ENCODE data around the gene TMEM95. TPM values are rescaled to one million over a fixed set of nuclear protein-coding genes. Genes with fewer than 3 reads are reported as not detected.

The TMEM95 gene
- total RNA-seq, 1 donor from 2014 or later: not detected

DNA sequence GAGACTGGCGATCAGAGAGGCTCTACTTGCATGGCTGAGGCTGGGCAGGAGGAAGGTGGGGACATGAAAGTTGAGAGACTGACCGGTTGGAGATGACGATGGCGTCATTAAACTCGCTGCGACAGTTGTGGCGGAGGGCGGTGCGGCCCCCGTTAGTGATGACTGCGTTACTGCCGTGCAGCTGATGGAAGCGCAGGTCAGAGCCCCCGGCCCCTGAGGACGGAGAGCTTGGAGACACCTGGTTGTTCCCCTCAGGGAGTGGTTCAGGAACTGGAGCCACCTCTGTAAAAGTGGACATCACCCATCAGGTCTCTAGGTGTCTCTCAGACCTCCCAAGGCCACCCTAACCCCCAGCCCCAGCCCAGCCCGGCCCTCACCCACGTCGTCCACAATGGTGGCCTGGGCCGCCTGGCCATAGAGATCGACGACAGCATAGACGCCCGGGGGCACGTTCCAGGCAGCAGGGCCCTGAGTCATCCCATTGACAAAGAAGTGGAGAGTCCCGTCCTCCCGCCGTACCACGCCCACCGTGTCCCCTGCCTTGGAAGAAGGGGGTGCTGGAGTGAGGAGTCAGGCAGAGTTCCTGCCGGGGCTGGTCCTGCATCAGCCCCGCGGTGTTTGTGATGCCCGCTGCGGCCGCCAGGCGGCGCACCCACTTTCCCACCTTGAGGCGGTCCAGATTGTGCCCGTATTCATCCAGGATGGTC, 31.1 kb upstream of the TMEM95 start:
- no peak overlapping the region for H3K4me3 ChIP-seq (ENCODE audit: low read depth, low read length)
- peaks cover 5% of the 10 kb centered on the region for H3K36me3 ChIP-seq (ENCODE audit: control insufficient read depth, insufficient read depth, low read length)
- DNase-seq (ENCODE audit: low read depth): no peak
- TF ChIP-seq, protein P1, sequence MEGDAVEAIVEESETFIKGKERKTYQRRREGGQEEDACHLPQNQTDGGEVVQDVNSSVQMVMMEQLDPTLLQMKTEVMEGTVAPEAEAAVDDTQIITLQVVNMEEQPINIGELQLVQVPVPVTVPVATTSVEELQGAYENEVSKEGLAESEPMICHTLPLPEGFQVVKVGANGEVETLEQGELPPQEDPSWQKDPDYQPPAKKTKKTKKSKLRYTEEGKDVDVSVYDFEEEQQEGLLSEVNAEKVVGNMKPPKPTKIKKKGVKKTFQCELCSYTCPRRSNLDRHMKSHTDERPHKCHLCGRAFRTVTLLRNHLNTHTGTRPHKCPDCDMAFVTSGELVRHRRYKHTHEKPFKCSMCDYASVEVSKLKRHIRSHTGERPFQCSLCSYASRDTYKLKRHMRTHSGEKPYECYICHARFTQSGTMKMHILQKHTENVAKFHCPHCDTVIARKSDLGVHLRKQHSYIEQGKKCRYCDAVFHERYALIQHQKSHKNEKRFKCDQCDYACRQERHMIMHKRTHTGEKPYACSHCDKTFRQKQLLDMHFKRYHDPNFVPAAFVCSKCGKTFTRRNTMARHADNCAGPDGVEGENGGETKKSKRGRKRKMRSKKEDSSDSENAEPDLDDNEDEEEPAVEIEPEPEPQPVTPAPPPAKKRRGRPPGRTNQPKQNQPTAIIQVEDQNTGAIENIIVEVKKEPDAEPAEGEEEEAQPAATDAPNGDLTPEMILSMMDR (IDR thresholded peaks at IDR 0.05; ENCODE audit: insufficient read depth, low read length, poor library complexity, severe bottlenecking): peak; percentile 91
- H3K27me3 ChIP-seq (ENCODE audit: control insufficient read depth, insufficient read depth, low read length): no peaks in the 10 kb centered on the region

DNA sequence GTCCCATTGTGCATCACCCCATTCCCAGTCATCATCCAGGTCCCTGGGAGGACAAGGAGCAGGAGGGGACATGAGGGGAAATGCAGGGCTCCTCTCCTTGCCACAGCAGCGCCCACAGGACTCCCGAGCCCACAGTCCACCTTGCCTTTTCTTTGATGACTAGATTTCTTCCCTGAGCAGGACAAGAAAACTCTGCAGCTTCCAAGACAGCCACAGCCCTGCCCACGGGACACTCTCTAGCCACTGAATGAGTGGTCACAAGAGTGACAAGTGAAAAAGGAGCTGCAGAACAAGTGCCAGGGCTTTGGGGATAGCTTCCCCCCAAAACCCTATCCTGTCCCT, 30.5 kb upstream of the TMEM95 start:
- TF ChIP-seq, protein P1 (IDR thresholded peaks at IDR 0.05; ENCODE audit: insufficient read depth, low read length, poor library complexity, severe bottlenecking): no peak
- Histone ChIP-seq H3K4me3 (ENCODE audit: low read depth, low read length) (no peak overlapping the region), H3K27me3 (ENCODE audit: control insufficient read depth, insufficient read depth, low read length) (no peaks in the 10 kb centered on the region), H3K36me3 (ENCODE audit: control insufficient read depth, insufficient read depth, low read length) (peaks cover 5% of the 10 kb centered on the region)
- DNase-seq (ENCODE audit: low read depth): no peak

DNA sequence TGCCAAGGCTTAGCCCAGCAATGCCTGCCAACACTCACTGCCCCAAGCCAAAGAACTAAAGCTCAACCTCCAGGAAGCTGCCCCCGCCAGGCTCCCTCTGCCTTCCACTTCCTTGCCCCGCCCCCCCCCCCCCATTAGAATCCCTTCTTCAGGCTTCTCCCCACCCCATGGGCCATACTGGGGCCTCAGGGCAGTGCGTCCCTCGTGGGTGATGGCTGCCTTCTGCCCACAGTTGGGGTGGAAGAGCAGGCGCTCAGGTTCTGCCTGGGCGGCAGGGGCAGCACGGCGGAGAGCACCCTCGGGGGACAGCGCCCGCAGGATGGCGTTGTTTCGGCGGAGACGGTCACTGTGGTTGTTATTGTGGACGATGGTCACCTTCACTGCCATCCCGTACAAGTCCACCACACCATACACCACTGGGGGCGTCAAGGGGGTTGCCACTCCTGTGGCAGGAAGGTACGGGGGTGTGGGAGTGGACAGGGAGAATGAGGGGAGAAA, 29.9 kb upstream of the TMEM95 start:
- peaks cover 5% of the 10 kb centered on the region for H3K36me3 ChIP-seq (ENCODE audit: control insufficient read depth, insufficient read depth, low read length)
- no peaks in the 10 kb centered on the region for H3K27me3 ChIP-seq (ENCODE audit: control insufficient read depth, insufficient read depth, low read length)
- DNase-seq (ENCODE audit: low read depth): no peak
- H3K4me3 ChIP-seq (ENCODE audit: low read depth, low read length): no peak overlapping the region
- TF ChIP-seq, protein P1 (IDR thresholded peaks at IDR 0.05; ENCODE audit: insufficient read depth, low read length, poor library complexity, severe bottlenecking): no peak

DNA sequence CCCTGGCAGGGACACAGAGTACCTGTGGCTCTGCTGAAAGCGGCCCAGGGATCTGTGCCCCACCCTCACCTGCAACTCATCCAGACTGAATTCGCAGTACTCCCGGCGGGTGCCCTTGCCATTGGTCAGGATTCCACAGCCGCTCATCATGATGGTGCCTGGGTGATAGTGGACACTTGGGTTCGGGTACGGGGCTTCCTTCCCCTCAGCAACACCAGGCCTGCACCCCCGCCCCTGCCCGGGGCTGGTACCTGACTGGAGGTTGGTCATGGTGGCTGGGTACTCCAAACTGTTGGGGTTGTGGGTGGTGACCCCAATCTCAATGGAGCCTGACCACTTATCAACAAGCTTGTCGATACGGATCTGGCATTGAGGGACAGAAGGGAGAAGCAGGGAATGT, 28.8 kb upstream of the TMEM95 start:
- no peak for DNase-seq (ENCODE audit: low read depth)
- no peaks in the 10 kb centered on the region for H3K27me3 ChIP-seq (ENCODE audit: control insufficient read depth, insufficient read depth, low read length)
- H3K4me3 ChIP-seq (ENCODE audit: low read depth, low read length): no peak overlapping the region
- H3K36me3 ChIP-seq (ENCODE audit: control insufficient read depth, insufficient read depth, low read length): peaks cover 4% of the 10 kb centered on the region
- TF ChIP-seq, protein P1 (IDR thresholded peaks at IDR 0.05; ENCODE audit: insufficient read depth, low read length, poor library complexity, severe bottlenecking): no peak

DNA sequence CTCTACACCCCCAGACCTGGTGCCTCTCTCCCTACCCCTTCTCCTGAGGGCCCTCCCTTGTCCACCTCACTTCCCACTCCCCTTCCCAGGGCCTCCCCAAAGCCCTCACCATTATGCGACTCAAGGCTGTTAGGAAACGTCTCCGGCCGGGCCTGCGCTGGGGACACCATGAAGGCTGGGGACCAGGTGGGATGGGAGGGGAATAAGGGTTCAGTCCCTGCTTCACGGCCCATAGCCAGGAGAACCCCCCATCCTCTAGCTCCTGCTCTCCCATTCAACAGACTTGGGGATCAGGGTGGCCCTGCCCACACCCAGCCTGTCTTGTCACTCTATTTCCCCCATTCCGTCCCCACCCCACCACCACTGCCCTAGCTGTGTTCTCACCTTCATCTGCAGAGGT, 27.9 kb upstream of the TMEM95 start:
- Histone ChIP-seq H3K27me3 (ENCODE audit: control insufficient read depth, insufficient read depth, low read length) (no peaks in the 10 kb centered on the region), H3K36me3 (ENCODE audit: control insufficient read depth, insufficient read depth, low read length) (peaks cover 4% of the 10 kb centered on the region), H3K4me3 (ENCODE audit: low read depth, low read length) (no peak overlapping the region)
- TF ChIP-seq, protein P1 (IDR thresholded peaks at IDR 0.05; ENCODE audit: insufficient read depth, low read length, poor library complexity, severe bottlenecking): no peak
- no peak for DNase-seq (ENCODE audit: low read depth)

DNA sequence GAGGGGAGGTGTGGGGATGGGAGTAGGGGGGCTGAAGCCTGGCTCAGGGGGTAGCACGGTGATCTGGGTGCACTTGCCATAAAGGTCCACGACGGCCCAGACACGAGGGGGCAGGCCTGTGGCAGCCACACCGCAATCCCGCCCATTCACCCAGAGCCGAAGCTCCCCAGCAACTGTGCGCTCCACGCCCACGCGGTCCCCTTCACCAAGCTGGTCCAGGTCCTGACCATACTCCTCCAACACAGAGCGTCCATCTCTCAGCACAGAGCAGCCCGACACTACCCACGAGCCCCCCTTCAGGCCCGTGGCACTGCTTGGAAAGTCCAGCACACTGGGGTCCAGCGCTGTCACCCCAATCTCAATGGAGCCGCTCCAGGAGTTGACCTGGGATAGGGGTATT, 27.5 kb upstream of the TMEM95 start:
- Histone ChIP-seq H3K27me3 (ENCODE audit: control insufficient read depth, insufficient read depth, low read length) (no peaks in the 10 kb centered on the region), H3K4me3 (ENCODE audit: low read depth, low read length) (no peak overlapping the region), H3K36me3 (ENCODE audit: control insufficient read depth, insufficient read depth, low read length) (peaks cover 4% of the 10 kb centered on the region)
- no peak for DNase-seq (ENCODE audit: low read depth)
- TF ChIP-seq, protein P1 (IDR thresholded peaks at IDR 0.05; ENCODE audit: insufficient read depth, low read length, poor library complexity, severe bottlenecking): no peak

Data from kidney epithelial cell (primary cell).